Peyer's patch (tissue), 4 donors: ENCODE results near the gene SKI. TPM values are rescaled to one million over a fixed set of nuclear protein-coding genes. Genes with fewer than 3 reads are reported as not detected.
"Not testable (repeated sequence)": the region's sequence is repeated elsewhere in the genome, so short reads cannot be mapped to it uniquely, and the experiment has no call there.

Experiments
- DNase-seq, 3 donors: peaks; one replicate each; pipeline ENCODE4 v3.0.0-alpha.2; 2017 to 2019
- H3K27ac ChIP-seq, 4 donors: fragments of 200-600 bp; sonication (generic); one replicate each; pipeline ENCODE4 v1.5.1; 2016 to 2019
- H3K27me3 ChIP-seq, 2 donors: fragments of 200-600 bp; sonication (generic); one replicate each; pipeline ENCODE4 v1.5.1; 2019
- H3K36me3 ChIP-seq, 3 donors: fragments of 200-600 bp; sonication (generic); one replicate each; pipeline ENCODE4 v1.5.1; 2016 to 2019
- H3K4me1 ChIP-seq, 4 donors: fragments of 200-600 bp; sonication (generic); one replicate each; pipeline ENCODE4 v1.5.1; 2016 to 2019
- H3K4me3 ChIP-seq, 4 donors: fragments of 200-600 bp; sonication (generic); 1 replicate in 3 of 4; 2 replicates in 1 of 4; pipeline ENCODE4 v1.5.1; 2016 to 2019; ENCODE audit warnings: mild to moderate bottlenecking in 1 of 4
- H3K9me3 ChIP-seq, 4 donors: fragments of 200-600 bp; sonication (generic); one replicate each; pipeline ENCODE4 v1.5.1; 2016 to 2019; ENCODE audit warnings: mild to moderate bottlenecking in 1 of 4
- CTCF ChIP-seq, 6 experiments: fragments of 450-650 bp in 4 of 6; fragments of 200-600 bp in 2 of 6; sonication (generic) in 1 of 6; IDR thresholded peaks; one replicate each; pipeline ENCODE4 v1.5.1; 2017 to 2019; ENCODE audit warnings: antibody characterized with exemption in 6 of 6, mild to moderate bottlenecking in 3 of 6, moderate library complexity in 1 of 6
- POLR2A ChIP-seq, 2 donors: fragments of 450-650 bp; IDR thresholded peaks; one replicate each; pipeline ENCODE4 v1.5.1; 2017; ENCODE audit warnings: antibody characterized with exemption in 2 of 2, mild to moderate bottlenecking in 2 of 2, moderate library complexity in 2 of 2
- total RNA-seq, 4 donors: library from RNA; depleted of rRNA; stranded (reverse); fragments of >200 nt; gene quantifications; one replicate each; pipeline ENCODE4 v1.1.0, GENCODE V29; 2016

SKI gene
- total RNA-seq, 4 donors from 2014 or later, result 20.1 to 41.5 (median 37.1) TPM

GRCh38 chr1:2258996-2259395, 30.9 kb downstream of the SKI start:
- peak overlapping the region in 2 of 4 donors; percentile 49 to 72 for H3K27ac ChIP-seq
- H3K36me3 ChIP-seq, result no peaks in the 10 kb centered on the region
- peaks cover 0 to 54% (median 22%) of the 10 kb centered on the region in 4 donors for H3K4me1 ChIP-seq
- TF ChIP-seq CTCF (IDR thresholded peaks at IDR 0.05) (no peak), POLR2A (IDR thresholded peaks at IDR 0.05) (no peak)
- DNase-seq, result peak in 2 of 3 donors; percentile 88 to 89
- no peaks in the 10 kb centered on the region for H3K27me3 ChIP-seq
- peaks cover 0 to 18% (median 6%) of the 10 kb centered on the region in 4 donors for H3K9me3 ChIP-seq
- no peak overlapping the region for H3K4me3 ChIP-seq

DNA sequence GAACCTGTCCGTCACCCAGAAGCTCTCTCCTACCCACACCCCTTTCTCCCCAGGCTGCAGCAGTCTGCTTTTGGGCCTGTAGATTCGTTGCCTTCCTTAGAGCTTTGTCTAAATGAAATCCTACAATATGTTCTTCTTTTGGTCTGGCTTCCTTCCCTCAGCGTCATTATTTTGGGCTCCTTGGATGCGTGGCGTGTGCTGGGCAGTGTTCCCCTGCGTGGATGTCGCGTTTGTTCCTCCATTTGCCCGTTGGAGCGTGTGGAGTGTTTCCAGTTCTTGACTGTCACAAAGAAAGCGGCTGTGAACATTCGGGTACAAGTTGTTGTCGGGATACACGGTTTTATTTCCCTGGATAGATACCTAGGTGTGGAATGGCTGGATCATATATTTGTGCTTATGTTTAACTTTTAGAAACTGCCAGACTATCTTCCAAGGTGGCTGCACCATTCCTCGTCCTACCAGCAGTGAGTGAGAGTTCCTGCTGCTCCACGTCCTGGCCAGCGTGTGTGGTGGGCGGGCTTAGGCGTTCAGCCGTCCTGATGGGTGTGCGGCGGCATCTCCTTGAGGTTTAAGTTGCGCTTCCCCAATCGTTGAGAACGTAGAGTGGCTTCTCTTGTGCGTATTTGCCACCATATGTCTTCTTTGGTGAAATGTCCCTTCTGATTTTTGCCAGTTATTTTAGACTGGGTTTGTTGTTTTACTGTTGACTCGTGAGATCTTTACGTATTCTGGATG, 31.7 kb downstream of the SKI start:
- no peak for TF ChIP-seq CTCF (IDR thresholded peaks at IDR 0.05)
- TF ChIP-seq POLR2A (IDR thresholded peaks at IDR 0.05), result no peak
- Histone ChIP-seq H3K4me1 (peaks cover 0 to 46% (median 20%) of the 10 kb centered on the region in 4 donors), H3K9me3 (peaks cover 0 to 17% (median 6%) of the 10 kb centered on the region in 4 donors), H3K36me3 (no peaks in the 10 kb centered on the region), H3K27ac (peak overlapping the region in 1 of 4 donors; percentile 72), H3K27me3 (no peaks in the 10 kb centered on the region), H3K4me3 (no peak overlapping the region)
- DNase-seq, result no peak

DNA sequence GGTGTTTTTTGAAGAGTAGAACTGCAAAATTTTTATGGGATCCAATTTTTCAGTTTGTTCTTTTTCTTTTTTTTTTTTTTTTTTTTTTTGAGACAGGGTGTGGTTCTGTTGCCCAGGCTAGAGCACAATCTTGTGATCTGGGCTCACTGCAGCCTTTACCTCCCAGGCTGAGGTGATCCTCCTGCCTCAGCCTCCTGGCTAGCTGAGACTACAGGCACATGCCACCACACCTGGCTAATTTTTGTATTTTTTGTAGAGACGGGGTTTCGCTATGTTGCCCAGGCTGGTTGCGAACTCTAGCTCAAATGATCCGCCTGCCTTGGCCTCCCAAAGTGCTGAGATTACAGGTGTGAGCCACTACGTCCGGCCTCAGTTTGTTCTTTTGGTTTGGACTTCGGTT, 32.4 kb downstream of the SKI start:
- H3K27ac ChIP-seq, DNase-seq, H3K36me3 ChIP-seq, H3K27me3 ChIP-seq, H3K4me3 ChIP-seq: not testable (repeated sequence)
- Histone ChIP-seq H3K4me1 (peaks cover 0 to 43% (median 17%) of the 10 kb centered on the region in 4 donors), H3K9me3 (peaks cover 0 to 11% (median 4%) of the 10 kb centered on the region in 4 donors)

- no peak for TF ChIP-seq CTCF (IDR thresholded peaks at IDR 0.05)
- TF ChIP-seq POLR2A (IDR thresholded peaks at IDR 0.05), result no peak
- no peak overlapping the region for H3K27ac ChIP-seq
- peaks cover 0 to 6% (median 2%) of the 10 kb centered on the region in 4 donors for H3K9me3 ChIP-seq
- H3K4me3 ChIP-seq, result no peak overlapping the region
- H3K36me3 ChIP-seq, result no peaks in the 10 kb centered on the region
- DNase-seq, result no peak
- peaks cover 0 to 43% (median 17%) of the 10 kb centered on the region in 4 donors for H3K4me1 ChIP-seq
- H3K27me3 ChIP-seq, result no peaks in the 10 kb centered on the region
These were observed 32.8 kb downstream of the SKI start for GRCh38 chr1:2260917-2261316.

DNA sequence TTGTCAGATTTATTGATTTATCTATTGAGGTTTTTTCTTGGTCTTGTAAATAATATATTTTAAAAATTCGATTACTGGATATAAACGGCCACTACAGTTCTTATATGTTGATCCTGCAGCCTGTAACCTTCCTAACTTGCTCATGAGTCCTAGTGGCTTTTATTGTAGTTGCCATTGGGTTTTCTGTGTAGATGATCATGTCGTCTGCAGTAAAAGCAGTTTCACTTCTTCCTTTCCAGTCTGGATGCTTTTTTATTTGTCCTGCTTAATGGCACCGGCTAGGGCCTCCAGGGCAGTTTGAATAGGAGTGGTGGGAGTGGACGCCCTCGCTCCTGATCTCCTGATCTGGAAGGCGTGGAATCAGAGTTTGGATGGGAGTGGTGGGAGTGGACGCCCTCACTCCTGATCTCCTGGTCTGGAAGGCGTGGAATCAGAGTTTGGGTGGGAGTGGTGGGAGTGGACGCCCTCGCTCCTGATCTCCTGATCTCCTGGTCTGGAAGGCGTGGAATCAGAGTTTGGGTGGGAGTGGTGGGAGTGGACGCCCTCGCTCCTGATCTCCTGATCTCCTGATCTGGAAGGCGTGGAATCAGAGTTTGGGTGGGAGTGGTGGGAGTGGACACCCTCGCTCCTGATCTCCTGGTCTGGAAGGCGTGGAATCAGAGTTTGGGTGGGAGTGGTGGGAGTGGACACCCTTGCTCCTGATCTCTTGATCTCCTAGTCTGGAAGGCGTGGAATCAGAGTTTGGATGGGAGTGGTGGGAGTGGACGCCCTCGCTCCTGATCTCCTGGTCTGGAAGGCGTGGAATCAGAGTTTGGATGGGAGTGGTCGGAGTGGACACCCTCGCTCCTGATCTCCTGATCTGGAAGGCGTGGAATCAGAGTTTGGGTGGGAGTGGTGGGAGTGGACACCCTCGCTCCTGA, 33.6 kb downstream of the SKI start:
- H3K4me1 ChIP-seq, result peaks cover 0 to 41% (median 17%) of the 10 kb centered on the region in 4 donors
- H3K27ac ChIP-seq, DNase-seq, H3K27me3 ChIP-seq, H3K4me3 ChIP-seq, H3K36me3 ChIP-seq, H3K9me3 ChIP-seq: not testable (repeated sequence)

- Histone ChIP-seq H3K27ac (no peak overlapping the region), H3K4me1 (peaks cover 0 to 43% (median 12%) of the 10 kb centered on the region in 4 donors), H3K9me3 (no peaks in the 10 kb centered on the region), H3K4me3 (no peak overlapping the region), H3K27me3 (no peaks in the 10 kb centered on the region), H3K36me3 (no peaks in the 10 kb centered on the region)
- DNase-seq, result no peak
- TF ChIP-seq CTCF (IDR thresholded peaks at IDR 0.05), result no peak
These were observed 38.3 kb downstream of the SKI start for GRCh38 chr1:2266301-2266975.
